ENCODE measurements around the gene CCNF. TPM values are rescaled to one million over a fixed set of nuclear protein-coding genes. Genes with fewer than 3 reads are reported as not detected.
"Not testable (repeated sequence)": the region's sequence is repeated elsewhere in the genome, so short reads cannot be mapped to it uniquely, and the experiment has no call there.

Gene CCNF
- total and polyA plus RNA-seq, 9 of the 15 experiments (the other 6 are each of a cell fraction or from before 2014, with no cell fraction given) = 4.1 to 70.1 (median 29.5) TPM

DNA sequence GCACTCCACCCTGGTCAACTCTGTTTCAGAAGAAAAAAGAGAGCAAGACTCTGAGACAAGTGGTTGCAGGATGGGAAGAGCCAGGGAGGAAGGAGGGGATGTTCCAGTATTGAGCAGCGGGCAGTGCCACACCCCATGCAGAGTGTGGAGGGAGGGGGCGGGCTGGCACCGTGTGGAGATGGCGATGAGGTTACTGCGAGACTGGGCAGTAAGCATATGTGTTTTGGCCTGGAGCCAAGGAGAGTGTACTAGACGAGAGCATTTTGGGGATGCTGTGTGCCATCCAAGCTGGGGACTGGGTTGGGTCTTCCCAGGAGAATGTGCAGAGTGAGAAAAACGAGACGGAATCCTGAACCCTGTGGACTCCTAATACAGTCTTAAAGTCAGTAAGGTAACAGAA lies 49.0 kb downstream of the CCNF start (continued):
- TF ChIP-seq, protein P1, sequence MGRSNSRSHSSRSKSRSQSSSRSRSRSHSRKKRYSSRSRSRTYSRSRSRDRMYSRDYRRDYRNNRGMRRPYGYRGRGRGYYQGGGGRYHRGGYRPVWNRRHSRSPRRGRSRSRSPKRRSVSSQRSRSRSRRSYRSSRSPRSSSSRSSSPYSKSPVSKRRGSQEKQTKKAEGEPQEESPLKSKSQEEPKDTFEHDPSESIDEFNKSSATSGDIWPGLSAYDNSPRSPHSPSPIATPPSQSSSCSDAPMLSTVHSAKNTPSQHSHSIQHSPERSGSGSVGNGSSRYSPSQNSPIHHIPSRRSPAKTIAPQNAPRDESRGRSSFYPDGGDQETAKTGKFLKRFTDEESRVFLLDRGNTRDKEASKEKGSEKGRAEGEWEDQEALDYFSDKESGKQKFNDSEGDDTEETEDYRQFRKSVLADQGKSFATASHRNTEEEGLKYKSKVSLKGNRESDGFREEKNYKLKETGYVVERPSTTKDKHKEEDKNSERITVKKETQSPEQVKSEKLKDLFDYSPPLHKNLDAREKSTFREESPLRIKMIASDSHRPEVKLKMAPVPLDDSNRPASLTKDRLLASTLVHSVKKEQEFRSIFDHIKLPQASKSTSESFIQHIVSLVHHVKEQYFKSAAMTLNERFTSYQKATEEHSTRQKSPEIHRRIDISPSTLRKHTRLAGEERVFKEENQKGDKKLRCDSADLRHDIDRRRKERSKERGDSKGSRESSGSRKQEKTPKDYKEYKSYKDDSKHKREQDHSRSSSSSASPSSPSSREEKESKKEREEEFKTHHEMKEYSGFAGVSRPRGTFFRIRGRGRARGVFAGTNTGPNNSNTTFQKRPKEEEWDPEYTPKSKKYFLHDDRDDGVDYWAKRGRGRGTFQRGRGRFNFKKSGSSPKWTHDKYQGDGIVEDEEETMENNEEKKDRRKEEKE (IDR thresholded peaks at IDR 0.05; ENCODE audit: borderline replicate concordance in 1 of 2, control insufficient read depth in 1 of 2, low read depth in 2 of 2, low read length in 1 of 2) = no peak
- TF ChIP-seq RNF2 (IDR thresholded peaks at IDR 0.05) = no peak

DNA sequence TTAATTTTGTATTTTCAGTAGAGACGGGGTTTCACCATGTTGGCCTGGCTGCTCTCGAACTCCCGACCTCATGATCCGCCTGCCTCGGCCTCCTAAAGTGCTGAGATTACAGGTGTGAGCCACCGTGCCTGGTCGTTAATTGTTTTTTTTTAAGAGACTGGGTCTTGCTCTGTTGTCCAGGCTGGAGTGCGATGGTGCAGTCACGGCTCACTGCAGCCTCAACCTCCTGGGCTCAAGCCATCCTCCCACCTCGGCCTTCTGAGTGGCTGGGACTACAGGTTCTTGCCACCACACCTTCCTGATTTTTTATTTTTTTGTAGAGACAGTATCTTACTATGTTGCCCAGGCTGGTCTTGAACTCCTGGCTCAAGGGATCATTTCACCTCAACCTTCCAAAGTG lies 50.7 kb downstream of the CCNF start:
- H3K79me2 ChIP-seq (ENCODE audit: control insufficient read depth, insufficient read depth, low read length) = peaks cover 95% of the 10 kb centered on the region
- in situ Hi-C loops (cut with MboI); H4K20me1 ChIP-seq (replicated peaks; ENCODE audit: control insufficient read depth, insufficient read depth, low read length); H3K4me3 ChIP-seq; BruUV-seq (replicated peaks); H3K4me2 ChIP-seq (ENCODE audit: insufficient read depth, low read length); ATAC-seq; CTCF ChIA-PET (ENCODE audit: low intra/inter-chr PET ratio); intact Hi-C loops (cut with micrococcal nuclease); H3K9me3 ChIP-seq (replicated peaks; ENCODE audit: control insufficient read depth, insufficient read depth, low read depth, low read length); H3K27ac ChIP-seq (ENCODE audit: extremely low read depth, low read depth, low read length); H2AFZ ChIP-seq (ENCODE audit: low read depth, low read length); DNase-seq (ENCODE audit: extremely low read depth in 1 of 4, low spot score in 3 of 4); H3K27me3 ChIP-seq (ENCODE audit: control insufficient read depth in 2 of 2, insufficient read depth in 2 of 2, low read length in 2 of 2); FAIRE-seq; H3K9me1 ChIP-seq (ENCODE audit: control insufficient read depth, insufficient read depth, low read length): not testable (repeated sequence)
- TF ChIP-seq, protein P2, sequence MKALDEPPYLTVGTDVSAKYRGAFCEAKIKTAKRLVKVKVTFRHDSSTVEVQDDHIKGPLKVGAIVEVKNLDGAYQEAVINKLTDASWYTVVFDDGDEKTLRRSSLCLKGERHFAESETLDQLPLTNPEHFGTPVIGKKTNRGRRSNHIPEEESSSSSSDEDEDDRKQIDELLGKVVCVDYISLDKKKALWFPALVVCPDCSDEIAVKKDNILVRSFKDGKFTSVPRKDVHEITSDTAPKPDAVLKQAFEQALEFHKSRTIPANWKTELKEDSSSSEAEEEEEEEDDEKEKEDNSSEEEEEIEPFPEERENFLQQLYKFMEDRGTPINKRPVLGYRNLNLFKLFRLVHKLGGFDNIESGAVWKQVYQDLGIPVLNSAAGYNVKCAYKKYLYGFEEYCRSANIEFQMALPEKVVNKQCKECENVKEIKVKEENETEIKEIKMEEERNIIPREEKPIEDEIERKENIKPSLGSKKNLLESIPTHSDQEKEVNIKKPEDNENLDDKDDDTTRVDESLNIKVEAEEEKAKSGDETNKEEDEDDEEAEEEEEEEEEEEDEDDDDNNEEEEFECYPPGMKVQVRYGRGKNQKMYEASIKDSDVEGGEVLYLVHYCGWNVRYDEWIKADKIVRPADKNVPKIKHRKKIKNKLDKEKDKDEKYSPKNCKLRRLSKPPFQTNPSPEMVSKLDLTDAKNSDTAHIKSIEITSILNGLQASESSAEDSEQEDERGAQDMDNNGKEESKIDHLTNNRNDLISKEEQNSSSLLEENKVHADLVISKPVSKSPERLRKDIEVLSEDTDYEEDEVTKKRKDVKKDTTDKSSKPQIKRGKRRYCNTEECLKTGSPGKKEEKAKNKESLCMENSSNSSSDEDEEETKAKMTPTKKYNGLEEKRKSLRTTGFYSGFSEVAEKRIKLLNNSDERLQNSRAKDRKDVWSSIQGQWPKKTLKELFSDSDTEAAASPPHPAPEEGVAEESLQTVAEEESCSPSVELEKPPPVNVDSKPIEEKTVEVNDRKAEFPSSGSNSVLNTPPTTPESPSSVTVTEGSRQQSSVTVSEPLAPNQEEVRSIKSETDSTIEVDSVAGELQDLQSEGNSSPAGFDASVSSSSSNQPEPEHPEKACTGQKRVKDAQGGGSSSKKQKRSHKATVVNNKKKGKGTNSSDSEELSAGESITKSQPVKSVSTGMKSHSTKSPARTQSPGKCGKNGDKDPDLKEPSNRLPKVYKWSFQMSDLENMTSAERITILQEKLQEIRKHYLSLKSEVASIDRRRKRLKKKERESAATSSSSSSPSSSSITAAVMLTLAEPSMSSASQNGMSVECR (CRISPR knock-in tag; IDR thresholded peaks at IDR 0.05) = peak; percentile 10; the same call in 1 of the 2 replicates
- TF ChIP-seq, protein P3, sequence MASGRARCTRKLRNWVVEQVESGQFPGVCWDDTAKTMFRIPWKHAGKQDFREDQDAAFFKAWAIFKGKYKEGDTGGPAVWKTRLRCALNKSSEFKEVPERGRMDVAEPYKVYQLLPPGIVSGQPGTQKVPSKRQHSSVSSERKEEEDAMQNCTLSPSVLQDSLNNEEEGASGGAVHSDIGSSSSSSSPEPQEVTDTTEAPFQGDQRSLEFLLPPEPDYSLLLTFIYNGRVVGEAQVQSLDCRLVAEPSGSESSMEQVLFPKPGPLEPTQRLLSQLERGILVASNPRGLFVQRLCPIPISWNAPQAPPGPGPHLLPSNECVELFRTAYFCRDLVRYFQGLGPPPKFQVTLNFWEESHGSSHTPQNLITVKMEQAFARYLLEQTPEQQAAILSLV (tag; IDR thresholded peaks at IDR 0.05) = 0 out of 2 replicates have a peak, but pooled peaks have one; percentile 4
- peak; percentile 67 for TF ChIP-seq ZNF121 (CRISPR knock-in tag; conservative IDR thresholded peaks at IDR 0.05)
- POLR2A ChIA-PET = interaction anchor here (1.0 to 2.2 kb wide), 3 partner anchors 9 to 21 kb away, joined by 3 to 8 read pairs (median 4); no protein-coding TSS in a partner anchor
- H3K4me1 ChIP-seq (replicated peaks in 1 of 2; ENCODE audit: control insufficient read depth in 2 of 2, insufficient read depth in 2 of 2, low read length in 2 of 2) = peaks cover 67 to 95% of the 10 kb centered on the region in 2 experiments
- WGBS (ENCODE audit: insufficient coverage, low coverage, missing lambda C conversion rate) = 72% methylated on average over 9 of the region's 10 CpGs
- peak overlapping the region in 1 of 2 experiments; percentile 81; a peak in 1 of 4 replicates for H3K9ac ChIP-seq (ENCODE audit: insufficient read depth in 1 of 2, low read depth in 2 of 2, low read length in 2 of 2)
- peaks cover 25% of the 10 kb centered on the region; the same call in 2 of the 3 replicates for H3K36me3 ChIP-seq (ENCODE audit: control insufficient read depth, insufficient read depth, low read length)

Measured in K562 (cell line).